HEK293 (cell line): ENCODE data around the gene SERINC5.

Source experiments
- CTCF ChIA-PET: fragments of 350-600 bp; formaldehyde crosslinking; extraction: SDS; loops from one replicate; lab custom pipeline; 2021; ENCODE audit warnings: antibody characterized with exemption; lab: Yijun Ruan, JAX
- POLR2A ChIA-PET: fragments of 300-600 bp; formaldehyde crosslinking; extraction: SDS; loops from one replicate; lab custom pipeline; 2020; ENCODE audit warnings: antibody characterized with exemption, inconsistent platforms; lab: Yijun Ruan, JAX
- H3K27ac ChIP-seq: fragments of 200-500 bp; sonication (Bioruptor generic); 2 replicates; pipeline ENCODE4 v1.5.1; 2014; ENCODE audit warnings: low read depth, low read length, control low read depth, inconsistent platforms; ENCODE audit errors: extremely low read depth
- H3K36me3 ChIP-seq, 2 experiments: fragments of 200-500 bp in 1 of 2; sonication (Bioruptor generic) in 1 of 2; 1 replicate in 1 of 2; 2 replicates in 1 of 2; pipeline ENCODE4 v1.5.1; 2014 to 2017; ENCODE audit warnings: inconsistent platforms in 2 of 2, low read length in 2 of 2; ENCODE audit not compliant: control insufficient read depth in 2 of 2, insufficient read depth in 1 of 2
- H3K4me1 ChIP-seq: fragments of 200-500 bp; sonication (Bioruptor generic); 2 replicates; pipeline ENCODE4 v1.5.1; 2014; ENCODE audit warnings: mild to moderate bottlenecking, low read length, inconsistent platforms; ENCODE audit not compliant: control insufficient read depth, insufficient read depth
- H3K4me3 ChIP-seq: 2 replicates; pipeline ENCODE4 v1.5.1; 2011; ENCODE audit warnings: low read depth, mild to moderate bottlenecking, control low read depth, low read length, moderate library complexity
- H3K9me3 ChIP-seq: fragments of 200-500 bp; sonication (Bioruptor generic); 2 replicates; pipeline ENCODE4 v1.5.1; 2014; ENCODE audit warnings: low read depth, low read length, inconsistent platforms; ENCODE audit not compliant: control insufficient read depth, insufficient read depth
- KLF8 ChIP-seq: fragments of 450-650 bp; formaldehyde crosslinking; IDR thresholded peaks from 2 replicates; pipeline ENCODE4 v1.5.1; 2016; ENCODE audit warnings: missing biosample characterization, missing genetic modification characterization
- OVOL3 ChIP-seq: fragments of 450-650 bp; formaldehyde crosslinking; IDR thresholded peaks from 2 replicates; pipeline ENCODE4 v1.5.1; 2016; ENCODE audit warnings: missing biosample characterization, missing genetic modification characterization
- PRDM1 ChIP-seq: fragments of 450-650 bp; formaldehyde crosslinking; IDR thresholded peaks from 2 replicates; pipeline ENCODE4; 2016; ENCODE audit warnings: missing biosample characterization, missing genetic modification characterization
- REPIN1 ChIP-seq: fragments of 450-650 bp; formaldehyde crosslinking; IDR thresholded peaks from 2 replicates; pipeline ENCODE4 v1.5.1; 2017; ENCODE audit warnings: missing biosample characterization, missing genetic modification characterization, low read depth
- SCRT1 ChIP-seq: fragments of 450-650 bp; formaldehyde crosslinking; IDR thresholded peaks from 2 replicates; pipeline ENCODE4 v1.5.1; 2016; ENCODE audit warnings: missing biosample characterization, missing genetic modification characterization, borderline replicate concordance
- YY1 ChIP-seq: fragments of 450-650 bp; formaldehyde crosslinking; IDR thresholded peaks from 2 replicates; pipeline ENCODE4 v1.5.1; 2018; ENCODE audit warnings: missing biosample characterization, missing genetic modification characterization
- ZBTB20 ChIP-seq: fragments of 450-650 bp; formaldehyde crosslinking; IDR thresholded peaks from 2 replicates; pipeline ENCODE4 v1.5.1; 2016; ENCODE audit warnings: missing biosample characterization, missing genetic modification characterization
- ZEB2 ChIP-seq: fragments of 450-650 bp; formaldehyde crosslinking; IDR thresholded peaks from 2 replicates; pipeline ENCODE4 v1.5.1; 2016; ENCODE audit warnings: missing biosample characterization, missing genetic modification characterization
- ZNF121 ChIP-seq: fragments of 450-650 bp; formaldehyde crosslinking; IDR thresholded peaks from 2 replicates; pipeline ENCODE4 v1.5.1; 2016; ENCODE audit warnings: missing biosample characterization, missing genetic modification characterization
- ZNF274 ChIP-seq, 2 experiments: fragments of 200-500 bp in 1 of 2; fragments of 450-650 bp in 1 of 2; sonication (Bioruptor generic) in 1 of 2; formaldehyde crosslinking in 1 of 2; IDR thresholded peaks; 2 replicates each; pipeline versions ENCODE4 v1.5.1 to v1.6.1; 2014 to 2016; ENCODE audit warnings: borderline replicate concordance in 1 of 2, inconsistent platforms in 1 of 2, low read length in 1 of 2, missing biosample characterization in 1 of 2, missing genetic modification characterization in 1 of 2
- ZNF514 ChIP-seq: fragments of 450-650 bp; formaldehyde crosslinking; IDR thresholded peaks from 2 replicates; pipeline ENCODE4 v1.5.1; 2016; ENCODE audit warnings: missing biosample characterization, missing genetic modification characterization
- ZNF529 ChIP-seq: fragments of 450-650 bp; formaldehyde crosslinking; IDR thresholded peaks from 2 replicates; pipeline ENCODE4 v1.5.1; 2017; ENCODE audit warnings: missing genetic modification characterization, missing biosample characterization; ENCODE audit not compliant: insufficient replicate concordance
- ZNF549 ChIP-seq: fragments of 450-650 bp; IDR thresholded peaks from 2 replicates; pipeline ENCODE4 v1.5.1; 2018; ENCODE audit warnings: missing biosample characterization, missing genetic modification characterization, mild to moderate bottlenecking, inconsistent platforms, moderate library complexity
- ZNF560 ChIP-seq: fragments of 450-650 bp; formaldehyde crosslinking; IDR thresholded peaks from 2 replicates; pipeline ENCODE4 v1.5.1; 2017; ENCODE audit warnings: missing biosample characterization, missing genetic modification characterization, borderline replicate concordance
- ZNF571 ChIP-seq: fragments of 450-650 bp; formaldehyde crosslinking; IDR thresholded peaks from 2 replicates; pipeline ENCODE4 v1.5.0; 2017; ENCODE audit warnings: missing biosample characterization, missing genetic modification characterization
- ZNF624 ChIP-seq: fragments of 450-650 bp; formaldehyde crosslinking; IDR thresholded peaks from 2 replicates; pipeline ENCODE4 v1.5.1; 2017; ENCODE audit warnings: missing biosample characterization, missing genetic modification characterization
- ZNF629 ChIP-seq: fragments of 450-650 bp; formaldehyde crosslinking; IDR thresholded peaks from 2 replicates; pipeline ENCODE4 v1.5.1; 2017; ENCODE audit warnings: missing biosample characterization, missing genetic modification characterization
- ZNF658 ChIP-seq: fragments of 450-650 bp; formaldehyde crosslinking; IDR thresholded peaks from 2 replicates; pipeline ENCODE4; 2016; ENCODE audit warnings: missing biosample characterization, missing genetic modification characterization
- ZNF670 ChIP-seq: fragments of 450-650 bp; formaldehyde crosslinking; IDR thresholded peaks from 2 replicates; pipeline ENCODE4 v1.5.1; 2016; ENCODE audit warnings: missing biosample characterization, missing genetic modification characterization, low read depth
- TF ChIP-seq, protein P1 (sequence below): fragments of 450-650 bp; formaldehyde crosslinking; IDR thresholded peaks from 2 replicates; pipeline ENCODE4 v1.5.1; 2016; ENCODE audit warnings: missing biosample characterization, missing genetic modification characterization
- TF ChIP-seq, protein P2 (sequence below): fragments of 450-650 bp; formaldehyde crosslinking; conservative IDR thresholded peaks from 2 replicates; pipeline ENCODE4 v1.5.1; 2016; ENCODE audit warnings: low read depth, missing biosample characterization, missing genetic modification characterization
- TF ChIP-seq, protein P3 (sequence below): fragments of 450-650 bp; formaldehyde crosslinking; IDR thresholded peaks from 2 replicates; pipeline ENCODE4 v1.5.0; 2017; ENCODE audit warnings: missing biosample characterization, missing genetic modification characterization, borderline replicate concordance
- TF ChIP-seq, protein P4 (sequence below): fragments of 450-650 bp; formaldehyde crosslinking; IDR thresholded peaks from 2 replicates; pipeline ENCODE4 v1.5.1; 2016; ENCODE audit warnings: missing biosample characterization, missing genetic modification characterization

The SERINC5 gene

DNA sequence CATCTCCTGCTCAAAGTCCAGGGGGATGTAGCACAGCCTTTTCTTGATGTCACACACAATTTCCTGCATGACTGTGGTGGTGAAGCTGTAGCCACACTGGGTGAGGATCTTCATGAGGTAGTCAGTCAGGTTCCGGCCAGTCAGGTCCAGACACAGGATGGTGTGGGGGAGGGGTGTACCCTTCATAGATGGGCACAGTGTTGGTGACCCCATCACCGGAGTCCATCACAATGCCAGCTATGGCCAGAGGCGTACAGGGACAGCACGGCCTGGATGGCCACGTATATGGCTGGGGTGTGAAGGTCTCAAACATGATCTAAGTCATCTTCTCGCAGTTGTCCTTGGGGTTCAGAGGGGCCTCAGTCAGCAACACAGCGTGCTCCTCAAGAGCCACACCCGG lies 44.3 kb upstream of the SERINC5 start (continued):
- TF ChIP-seq SCRT1 (tag by site-specific recombination), result no peak
- TF ChIP-seq ZNF670 (tag by site-specific recombination), result no peak
- no peak for TF ChIP-seq ZNF514
- TF ChIP-seq, protein P1, sequence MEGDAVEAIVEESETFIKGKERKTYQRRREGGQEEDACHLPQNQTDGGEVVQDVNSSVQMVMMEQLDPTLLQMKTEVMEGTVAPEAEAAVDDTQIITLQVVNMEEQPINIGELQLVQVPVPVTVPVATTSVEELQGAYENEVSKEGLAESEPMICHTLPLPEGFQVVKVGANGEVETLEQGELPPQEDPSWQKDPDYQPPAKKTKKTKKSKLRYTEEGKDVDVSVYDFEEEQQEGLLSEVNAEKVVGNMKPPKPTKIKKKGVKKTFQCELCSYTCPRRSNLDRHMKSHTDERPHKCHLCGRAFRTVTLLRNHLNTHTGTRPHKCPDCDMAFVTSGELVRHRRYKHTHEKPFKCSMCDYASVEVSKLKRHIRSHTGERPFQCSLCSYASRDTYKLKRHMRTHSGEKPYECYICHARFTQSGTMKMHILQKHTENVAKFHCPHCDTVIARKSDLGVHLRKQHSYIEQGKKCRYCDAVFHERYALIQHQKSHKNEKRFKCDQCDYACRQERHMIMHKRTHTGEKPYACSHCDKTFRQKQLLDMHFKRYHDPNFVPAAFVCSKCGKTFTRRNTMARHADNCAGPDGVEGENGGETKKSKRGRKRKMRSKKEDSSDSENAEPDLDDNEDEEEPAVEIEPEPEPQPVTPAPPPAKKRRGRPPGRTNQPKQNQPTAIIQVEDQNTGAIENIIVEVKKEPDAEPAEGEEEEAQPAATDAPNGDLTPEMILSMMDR (tag by site-specific recombination), result no peak
- TF ChIP-seq ZNF658, result no peak
- TF ChIP-seq ZNF274 (IDR thresholded peaks at IDR 0.05; ENCODE audit: low read length), result no peak
- no peak for TF ChIP-seq ZNF274 (tag by site-specific recombination; IDR thresholded peaks at IDR 0.05; ENCODE audit: borderline replicate concordance)
- no peak for TF ChIP-seq ZBTB20 (tag by site-specific recombination)
- TF ChIP-seq ZNF624 (tag by site-specific recombination), result no peak
- no peak for TF ChIP-seq KLF8 (tag by site-specific recombination)
- TF ChIP-seq ZNF571 (tag by site-specific recombination), result no peak

DNA sequence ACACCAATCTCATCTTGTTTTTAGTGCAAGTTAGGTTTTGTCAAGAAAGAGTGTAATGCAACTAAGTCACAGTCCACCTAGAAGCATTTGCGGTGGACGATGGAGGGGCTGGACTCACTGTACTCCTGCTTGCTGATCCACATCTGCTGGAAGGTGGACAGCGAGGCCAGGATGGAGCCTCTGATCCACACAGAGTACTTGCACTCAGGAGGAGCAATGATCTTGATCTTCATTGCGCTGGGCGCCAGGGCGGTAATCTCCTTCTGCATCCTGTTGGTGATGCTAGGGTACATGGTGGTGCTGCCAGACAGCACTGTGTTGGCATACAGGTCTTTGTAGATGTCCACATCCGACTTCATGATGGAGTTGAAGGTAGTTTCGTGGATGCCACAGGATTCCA lies 43.8 kb upstream of the SERINC5 start:
- POLR2A ChIA-PET, result no interaction called here
- H3K36me3 ChIP-seq, result no peaks in the 10 kb centered on the region
- TF ChIP-seq, protein P2, sequence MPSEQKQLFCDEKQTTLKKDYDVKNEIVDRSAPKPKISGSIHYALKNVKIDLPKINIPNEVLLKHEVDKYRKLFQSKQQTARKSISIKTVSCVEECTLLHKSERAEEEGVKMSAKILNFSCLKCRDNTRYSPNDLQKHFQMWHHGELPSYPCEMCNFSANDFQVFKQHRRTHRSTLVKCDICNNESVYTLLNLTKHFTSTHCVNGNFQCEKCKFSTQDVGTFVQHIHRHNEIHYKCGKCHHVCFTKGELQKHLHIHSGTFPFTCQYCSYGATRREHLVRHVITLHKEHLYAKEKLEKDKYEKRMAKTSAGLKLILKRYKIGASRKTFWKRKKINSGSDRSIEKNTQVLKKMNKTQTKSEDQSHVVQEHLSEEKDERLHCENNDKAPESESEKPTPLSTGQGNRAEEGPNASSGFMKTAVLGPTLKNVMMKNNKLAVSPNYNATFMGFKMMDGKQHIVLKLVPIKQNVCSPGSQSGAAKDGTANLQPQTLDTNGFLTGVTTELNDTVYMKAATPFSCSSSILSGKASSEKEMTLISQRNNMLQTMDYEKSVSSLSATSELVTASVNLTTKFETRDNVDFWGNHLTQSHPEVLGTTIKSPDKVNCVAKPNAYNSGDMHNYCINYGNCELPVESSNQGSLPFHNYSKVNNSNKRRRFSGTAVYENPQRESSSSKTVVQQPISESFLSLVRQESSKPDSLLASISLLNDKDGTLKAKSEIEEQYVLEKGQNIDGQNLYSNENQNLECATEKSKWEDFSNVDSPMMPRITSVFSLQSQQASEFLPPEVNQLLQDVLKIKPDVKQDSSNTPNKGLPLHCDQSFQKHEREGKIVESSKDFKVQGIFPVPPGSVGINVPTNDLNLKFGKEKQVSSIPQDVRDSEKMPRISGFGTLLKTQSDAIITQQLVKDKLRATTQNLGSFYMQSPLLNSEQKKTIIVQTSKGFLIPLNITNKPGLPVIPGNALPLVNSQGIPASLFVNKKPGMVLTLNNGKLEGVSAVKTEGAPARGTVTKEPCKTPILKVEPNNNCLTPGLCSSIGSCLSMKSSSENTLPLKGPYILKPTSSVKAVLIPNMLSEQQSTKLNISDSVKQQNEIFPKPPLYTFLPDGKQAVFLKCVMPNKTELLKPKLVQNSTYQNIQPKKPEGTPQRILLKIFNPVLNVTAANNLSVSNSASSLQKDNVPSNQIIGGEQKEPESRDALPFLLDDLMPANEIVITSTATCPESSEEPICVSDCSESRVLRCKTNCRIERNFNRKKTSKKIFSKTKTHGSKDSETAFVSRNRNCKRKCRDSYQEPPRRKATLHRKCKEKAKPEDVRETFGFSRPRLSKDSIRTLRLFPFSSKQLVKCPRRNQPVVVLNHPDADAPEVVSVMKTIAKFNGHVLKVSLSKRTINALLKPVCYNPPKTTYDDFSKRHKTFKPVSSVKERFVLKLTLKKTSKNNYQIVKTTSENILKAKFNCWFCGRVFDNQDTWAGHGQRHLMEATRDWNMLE (tag by site-specific recombination), result no peak
- no peak for TF ChIP-seq ZNF121 (tag by site-specific recombination)
- TF ChIP-seq, protein P3, sequence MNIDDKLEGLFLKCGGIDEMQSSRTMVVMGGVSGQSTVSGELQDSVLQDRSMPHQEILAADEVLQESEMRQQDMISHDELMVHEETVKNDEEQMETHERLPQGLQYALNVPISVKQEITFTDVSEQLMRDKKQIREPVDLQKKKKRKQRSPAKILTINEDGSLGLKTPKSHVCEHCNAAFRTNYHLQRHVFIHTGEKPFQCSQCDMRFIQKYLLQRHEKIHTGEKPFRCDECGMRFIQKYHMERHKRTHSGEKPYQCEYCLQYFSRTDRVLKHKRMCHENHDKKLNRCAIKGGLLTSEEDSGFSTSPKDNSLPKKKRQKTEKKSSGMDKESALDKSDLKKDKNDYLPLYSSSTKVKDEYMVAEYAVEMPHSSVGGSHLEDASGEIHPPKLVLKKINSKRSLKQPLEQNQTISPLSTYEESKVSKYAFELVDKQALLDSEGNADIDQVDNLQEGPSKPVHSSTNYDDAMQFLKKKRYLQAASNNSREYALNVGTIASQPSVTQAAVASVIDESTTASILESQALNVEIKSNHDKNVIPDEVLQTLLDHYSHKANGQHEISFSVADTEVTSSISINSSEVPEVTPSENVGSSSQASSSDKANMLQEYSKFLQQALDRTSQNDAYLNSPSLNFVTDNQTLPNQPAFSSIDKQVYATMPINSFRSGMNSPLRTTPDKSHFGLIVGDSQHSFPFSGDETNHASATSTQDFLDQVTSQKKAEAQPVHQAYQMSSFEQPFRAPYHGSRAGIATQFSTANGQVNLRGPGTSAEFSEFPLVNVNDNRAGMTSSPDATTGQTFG, result no peak
- TF ChIP-seq, all 188 proteins: peak for 0
- CTCF ChIA-PET, result no interaction called here
- H3K4me3 ChIP-seq, result no peak overlapping the region
- H3K27ac ChIP-seq, result no peak overlapping the region
- no peaks in the 10 kb centered on the region for H3K4me1 ChIP-seq
- H3K9me3 ChIP-seq, result no peaks in the 10 kb centered on the region

DNA sequence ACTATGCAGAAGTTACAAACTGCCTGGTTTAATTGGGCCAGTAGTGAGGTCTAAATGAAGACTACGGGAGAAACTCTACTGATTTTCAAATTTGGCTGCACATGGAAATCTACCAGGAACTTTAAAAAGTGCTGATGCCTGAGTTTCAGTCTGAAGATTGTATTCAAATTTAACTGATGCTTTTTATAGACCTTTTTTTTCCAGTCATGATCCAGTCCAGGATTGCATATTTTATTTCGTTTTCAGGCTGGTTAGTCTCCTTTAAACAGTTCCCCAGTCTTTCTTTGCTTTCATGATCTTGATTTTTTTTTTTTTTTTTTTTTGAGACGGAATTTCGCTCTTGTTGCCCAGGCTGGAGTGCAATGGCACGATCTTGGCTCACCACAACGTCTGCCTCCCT lies 40.3 kb upstream of the SERINC5 start:
- ChIA-PET CTCF (interaction anchor here (0.7 kb wide), 1 partner anchor 15 kb away, joined by 3 read pairs; no protein-coding TSS in a partner anchor), POLR2A (no interaction called here)
- no peak overlapping the region for H3K4me3 ChIP-seq
- no peak overlapping the region for H3K27ac ChIP-seq
- no peaks in the 10 kb centered on the region for H3K36me3 ChIP-seq
- H3K4me1 ChIP-seq, result no peaks in the 10 kb centered on the region
- no peaks in the 10 kb centered on the region for H3K9me3 ChIP-seq
- TF ChIP-seq ZEB2 (tag by site-specific recombination) (no peak), ZNF560 (tag by site-specific recombination) (no peak), ZNF549 (no peak), PRDM1 (tag by site-specific recombination) (no peak), ZNF629 (tag by site-specific recombination) (no peak), ZNF529 (tag by site-specific recombination) (no peak), REPIN1 (tag by site-specific recombination) (no peak), OVOL3 (tag by site-specific recombination) (no peak), YY1 (tag by site-specific recombination) (no peak)
- TF ChIP-seq, protein P4, sequence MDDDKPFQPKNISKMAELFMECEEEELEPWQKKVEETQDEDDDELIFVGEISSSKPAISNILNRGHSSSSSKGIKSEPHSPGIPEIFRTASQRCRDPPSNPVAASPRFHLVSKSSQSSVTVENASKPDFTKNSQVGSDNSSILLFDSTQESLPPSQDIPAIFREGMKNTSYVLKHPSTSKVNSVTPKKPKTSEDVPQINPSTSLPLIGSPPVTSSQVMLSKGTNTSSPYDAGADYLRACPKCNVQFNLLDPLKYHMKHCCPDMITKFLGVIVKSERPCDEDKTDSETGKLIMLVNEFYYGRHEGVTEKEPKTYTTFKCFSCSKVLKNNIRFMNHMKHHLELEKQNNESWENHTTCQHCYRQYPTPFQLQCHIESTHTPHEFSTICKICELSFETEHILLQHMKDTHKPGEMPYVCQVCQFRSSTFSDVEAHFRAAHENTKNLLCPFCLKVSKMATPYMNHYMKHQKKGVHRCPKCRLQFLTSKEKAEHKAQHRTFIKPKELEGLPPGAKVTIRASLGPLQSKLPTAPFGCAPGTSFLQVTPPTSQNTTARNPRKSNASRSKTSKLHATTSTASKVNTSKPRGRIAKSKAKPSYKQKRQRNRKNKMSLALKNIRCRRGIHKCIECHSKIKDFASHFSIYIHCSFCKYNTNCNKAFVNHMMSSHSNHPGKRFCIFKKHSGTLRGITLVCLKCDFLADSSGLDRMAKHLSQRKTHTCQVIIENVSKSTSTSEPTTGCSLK (tag by site-specific recombination), result no peak
